CD8-positive, alpha-beta memory T cell (primary cell): ENCODE results near the gene DHX32. TPM values are rescaled to one million over a fixed set of nuclear protein-coding genes. Genes with fewer than 3 reads are reported as not detected.
"Not testable (repeated sequence)": the region's sequence is repeated elsewhere in the genome, so short reads cannot be mapped to it uniquely, and the experiment has no call there.

Experiments used
- CTCF ChIA-PET: fragments of 350-600 bp; sonication (Branson Sonifier 250); formaldehyde crosslinking; loops from one replicate; lab custom pipeline; 2021; ENCODE audit warnings: antibody characterized with exemption; lab: Charles Lee
- POLR2A ChIA-PET: fragments of 350-600 bp; sonication (Branson Sonifier 250); formaldehyde crosslinking; loops from one replicate; lab custom pipeline; 2021; ENCODE audit warnings: antibody characterized with exemption; lab: Charles Lee
- DNase-seq, 5 donors: peaks; one replicate each; pipeline versions ENCODE4 v3.0.0 to v3.0.0-alpha.2; 2020 to 2022; ENCODE audit warnings: mixed read lengths in 1 of 5
- H3K27ac ChIP-seq: one replicate; pipeline ENCODE4 v1.7.0; 2013; ENCODE audit warnings: low read depth, mild to moderate bottlenecking, low read length, moderate library complexity
- H3K27me3 ChIP-seq: 2 replicates; pipeline ENCODE4 v1.7.0; 2013; ENCODE audit warnings: low read length, mild to moderate bottlenecking; ENCODE audit not compliant: insufficient read depth, poor library complexity, severe bottlenecking
- H3K36me3 ChIP-seq: 2 replicates; pipeline ENCODE4 v1.7.0; 2013; ENCODE audit warnings: mild to moderate bottlenecking, low read length, moderate library complexity; ENCODE audit not compliant: insufficient read depth
- H3K4me1 ChIP-seq: 2 replicates; pipeline ENCODE4 v1.7.0; 2013; ENCODE audit warnings: mild to moderate bottlenecking, low read length, moderate library complexity; ENCODE audit not compliant: insufficient read depth
- H3K4me3 ChIP-seq: 2 replicates; pipeline ENCODE4 v1.7.0; 2013; ENCODE audit warnings: mild to moderate bottlenecking, low read length
- H3K9me3 ChIP-seq: 2 replicates; pipeline ENCODE4 v1.7.0; 2013; ENCODE audit warnings: mild to moderate bottlenecking, low read length
- H3K27ac Mint-ChIP-seq, 8 donors: one replicate each; pipeline ENCODE4 v1.8.0; 2020 to 2021; ENCODE audit warnings: mixed read lengths in 8 of 8, mild to moderate bottlenecking in 6 of 8, inconsistent platforms in 3 of 8, moderate library complexity in 3 of 8
- H3K27me3 Mint-ChIP-seq, 2 donors: one replicate each; pipeline ENCODE4 v1.8.0; 2020 to 2021; ENCODE audit warnings: mixed read lengths in 2 of 2, mild to moderate bottlenecking in 1 of 2, moderate library complexity in 1 of 2
- H3K36me3 Mint-ChIP-seq, 3 donors: one replicate each; pipeline ENCODE4 v1.8.0; 2020 to 2021; ENCODE audit warnings: mixed read lengths in 3 of 3, inconsistent platforms in 1 of 3, mild to moderate bottlenecking in 1 of 3
- H3K4me1 Mint-ChIP-seq, 3 donors: one replicate each; pipeline ENCODE4 v1.8.0; 2020 to 2021; ENCODE audit warnings: mixed read lengths in 3 of 3, inconsistent platforms in 1 of 3, mild to moderate bottlenecking in 1 of 3
- H3K4me3 Mint-ChIP-seq, 7 donors: one replicate each; pipeline ENCODE4 v1.8.0; 2020 to 2021; ENCODE audit warnings: mixed read lengths in 7 of 7, mild to moderate bottlenecking in 6 of 7, moderate library complexity in 4 of 7, inconsistent platforms in 2 of 7
- H3K9me3 Mint-ChIP-seq, 5 donors: one replicate each; pipeline ENCODE4 v1.8.0; 2020 to 2022; ENCODE audit warnings: mixed read lengths in 5 of 5, mild to moderate bottlenecking in 3 of 5, moderate library complexity in 2 of 5, inconsistent platforms in 1 of 5
- polyA plus RNA-seq: library from polyadenylated mRNA; unstranded; fragments of 300-500 nt; fragmentation: Illumina TruSeq; gene quantifications from one replicate; pipeline ENCODE4 v1.2.3, GENCODE V29; 2021
- total RNA-seq, 2 experiments: library from RNA; stranded (reverse); gene quantifications; one replicate each; pipeline ENCODE4 v1.2.3, GENCODE V29; 2021

Gene DHX32
- total and polyA plus RNA-seq, 3 experiments from 2014 or later, result 8.4 to 11.0 (median 10.7) TPM

DNA sequence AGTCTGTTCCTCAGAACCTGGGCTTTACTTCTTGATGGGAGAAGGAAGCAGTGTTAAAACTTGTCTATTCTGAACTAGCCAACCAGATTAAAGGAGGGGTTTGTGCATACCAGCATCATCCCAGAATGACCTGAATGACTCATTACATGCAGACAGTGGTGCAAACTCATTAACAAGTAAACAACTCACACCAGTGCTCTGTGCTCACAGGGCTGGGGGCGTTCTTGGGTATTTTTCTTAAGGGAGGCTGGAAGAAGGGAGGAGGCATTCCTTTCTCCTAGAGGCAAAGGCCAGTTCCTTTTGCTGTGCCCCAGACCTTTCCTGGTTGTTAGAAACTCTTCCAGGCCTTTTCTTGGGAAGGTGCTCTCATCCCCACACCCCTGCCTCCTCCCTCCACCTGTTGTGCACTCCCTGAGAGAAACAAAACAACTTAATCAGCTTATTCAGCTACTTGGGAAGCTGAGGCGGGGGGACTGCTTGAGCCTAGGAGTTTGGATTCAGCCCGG, 22.1 kb upstream of the DHX32 start:
- H3K36me3 Mint-ChIP-seq, H3K4me3 ChIP-seq, CTCF ChIA-PET, DNase-seq, POLR2A ChIA-PET, H3K27ac ChIP-seq, H3K4me1 Mint-ChIP-seq, H3K4me3 Mint-ChIP-seq, H3K9me3 ChIP-seq, H3K4me1 ChIP-seq, H3K36me3 ChIP-seq, H3K9me3 Mint-ChIP-seq, H3K27ac Mint-ChIP-seq, H3K27me3 ChIP-seq: not testable (repeated sequence)
- H3K27me3 Mint-ChIP-seq, result peaks cover 5 to 34% of the 10 kb centered on the region in 2 donors

DNA sequence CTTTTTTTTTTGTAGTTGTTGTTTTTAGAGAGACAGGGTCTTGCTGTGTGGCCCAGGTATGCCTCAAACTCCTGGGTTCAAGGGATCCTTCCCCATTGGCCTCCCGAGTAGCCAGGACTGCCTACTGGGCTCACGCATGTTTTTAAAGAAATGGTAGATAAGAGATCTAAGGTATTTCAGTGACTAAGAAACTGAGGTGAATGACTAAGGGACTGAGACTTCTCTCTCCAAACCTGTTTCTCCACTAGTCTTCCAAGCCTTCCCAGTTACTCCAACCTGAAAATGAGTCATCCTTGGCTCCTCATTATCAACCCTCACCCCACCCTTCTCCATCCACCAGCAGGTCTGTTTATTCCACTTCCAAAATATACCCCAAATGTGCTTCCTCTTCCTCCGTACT, 19.9 kb upstream of the DHX32 start:
- H3K27ac ChIP-seq, H3K4me1 ChIP-seq, H3K27me3 ChIP-seq, DNase-seq, H3K9me3 ChIP-seq, POLR2A ChIA-PET, H3K9me3 Mint-ChIP-seq, H3K4me3 ChIP-seq, CTCF ChIA-PET, H3K27ac Mint-ChIP-seq, H3K36me3 Mint-ChIP-seq, H3K4me1 Mint-ChIP-seq, H3K36me3 ChIP-seq: not testable (repeated sequence)
- Mint-ChIP-seq H3K27me3 (peaks cover 10 to 36% of the 10 kb centered on the region in 2 donors), H3K4me3 (peak overlapping the region in 1 of 7 donors; percentile 32)

GRCh38 chr10:125897317-125897716, 16.2 kb upstream of the DHX32 start:
- DNase-seq, H3K9me3 ChIP-seq, H3K36me3 Mint-ChIP-seq, H3K27me3 ChIP-seq, H3K4me3 ChIP-seq, H3K9me3 Mint-ChIP-seq, H3K4me1 ChIP-seq, H3K27ac ChIP-seq, H3K36me3 ChIP-seq, POLR2A ChIA-PET, CTCF ChIA-PET: not testable (repeated sequence)
- H3K4me3 Mint-ChIP-seq, result peak overlapping the region; percentile 81 to 93 (median 86)
- peak overlapping the region in 2 of 8 donors; percentile 10 to 73 for H3K27ac Mint-ChIP-seq
- H3K27me3 Mint-ChIP-seq, result peaks cover 17 to 41% of the 10 kb centered on the region in 2 donors
- H3K4me1 Mint-ChIP-seq, result peaks cover 12 to 20% (median 16%) of the 10 kb centered on the region in 3 donors

DNA sequence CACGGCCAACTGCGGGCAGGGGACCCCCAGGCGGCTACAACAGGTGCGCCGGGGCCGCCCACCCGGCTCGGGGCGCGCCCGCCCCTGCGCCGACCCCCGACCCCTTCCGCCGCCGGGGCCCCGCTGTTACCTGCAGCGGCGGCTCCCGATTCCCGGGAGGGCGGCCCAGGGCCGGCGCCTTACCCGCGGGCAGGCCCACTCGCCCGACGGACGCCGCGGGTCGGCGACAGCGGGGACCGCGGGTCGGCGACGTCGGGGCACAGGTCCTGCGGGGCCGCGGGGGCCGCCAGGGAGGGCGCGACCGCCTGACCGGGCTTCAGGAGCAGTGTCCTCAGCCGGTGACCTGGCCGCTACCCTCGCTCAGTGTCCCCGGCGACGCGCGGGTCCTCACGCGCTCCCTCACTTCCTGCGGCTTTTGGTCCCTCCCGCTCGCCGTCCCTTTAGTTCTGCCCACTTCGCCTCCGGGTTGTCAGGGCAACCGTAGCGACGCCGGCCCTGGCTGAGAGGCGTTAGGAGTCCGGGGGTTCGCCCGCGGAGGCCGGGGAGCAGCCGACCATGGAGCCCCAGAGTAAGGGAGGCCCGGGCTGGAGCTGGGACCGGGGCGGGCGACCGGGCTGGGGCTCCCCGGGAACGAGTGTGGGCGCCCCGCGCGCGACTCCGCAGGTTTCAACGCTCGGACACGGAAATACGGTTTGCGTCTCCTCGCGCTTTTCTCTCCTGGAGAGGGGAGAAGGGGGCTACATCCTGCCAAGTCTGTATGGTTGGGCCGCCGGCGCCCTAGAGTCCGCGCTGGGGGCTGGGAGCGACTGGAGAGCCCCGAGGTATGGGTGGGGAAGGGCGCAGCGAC, 15.2 kb upstream of the DHX32 start, which contains the start of gene FANK1:
Gene FANK1 (plus strand): TSS at position 477 of the 847 bp plus-strand sequence. CDS start 79 bp downstream, at position 556.
- CTCF ChIA-PET, H3K9me3 Mint-ChIP-seq, H3K36me3 ChIP-seq, H3K27ac ChIP-seq, POLR2A ChIA-PET, H3K9me3 ChIP-seq, H3K27me3 ChIP-seq, H3K4me1 ChIP-seq, H3K36me3 Mint-ChIP-seq: not testable (repeated sequence)
- Mint-ChIP-seq H3K27ac (peak within 1 kb of the TSS; percentile 68 to 86 (median 81)), H3K4me1 (peaks cover 12 to 20% (median 16%) of the 10 kb centered on the region in 3 donors), H3K4me3 (peak within 1 kb of the TSS; percentile 86 to 93 (median 91)), H3K27me3 (peaks cover 17 to 38% of the 10 kb centered on the region in 2 donors)
- DNase-seq, result peak; percentile 37 to 82 (median 70)
- peak within 1 kb of the TSS; percentile 50 for H3K4me3 ChIP-seq

- H3K4me1 Mint-ChIP-seq, result peaks cover 12 to 20% (median 16%) of the 10 kb centered on the region in 3 donors
- peak overlapping the region; percentile 86 to 93 (median 90) for H3K4me3 Mint-ChIP-seq
- POLR2A ChIA-PET, H3K36me3 ChIP-seq, H3K9me3 Mint-ChIP-seq, H3K27ac ChIP-seq, H3K27me3 ChIP-seq, H3K9me3 ChIP-seq, CTCF ChIA-PET, H3K4me1 ChIP-seq, H3K36me3 Mint-ChIP-seq: not testable (repeated sequence)
- H3K27ac Mint-ChIP-seq, result peak overlapping the region; percentile 68 to 86 (median 81)
- H3K27me3 Mint-ChIP-seq, result peaks cover 16 to 34% of the 10 kb centered on the region in 2 donors
- peak overlapping the region; percentile 44 for H3K4me3 ChIP-seq
- DNase-seq, result peak; percentile 6 to 53 (median 23)
These were observed 14.3 kb upstream of the DHX32 start for GRCh38 chr10:125895130-125896087.

- H3K4me1 ChIP-seq, H3K36me3 Mint-ChIP-seq, H3K27ac ChIP-seq, H3K4me3 ChIP-seq, CTCF ChIA-PET, H3K36me3 ChIP-seq, H3K27me3 ChIP-seq, H3K4me3 Mint-ChIP-seq, H3K27ac Mint-ChIP-seq, H3K9me3 Mint-ChIP-seq, DNase-seq, POLR2A ChIA-PET, H3K9me3 ChIP-seq: not testable (repeated sequence)
- H3K4me1 Mint-ChIP-seq, result peaks cover 12 to 20% (median 16%) of the 10 kb centered on the region in 3 donors
- peaks cover 16 to 29% of the 10 kb centered on the region in 2 donors for H3K27me3 Mint-ChIP-seq
These were observed 13.1 kb upstream of the DHX32 start for GRCh38 chr10:125894176-125894575.

DNA sequence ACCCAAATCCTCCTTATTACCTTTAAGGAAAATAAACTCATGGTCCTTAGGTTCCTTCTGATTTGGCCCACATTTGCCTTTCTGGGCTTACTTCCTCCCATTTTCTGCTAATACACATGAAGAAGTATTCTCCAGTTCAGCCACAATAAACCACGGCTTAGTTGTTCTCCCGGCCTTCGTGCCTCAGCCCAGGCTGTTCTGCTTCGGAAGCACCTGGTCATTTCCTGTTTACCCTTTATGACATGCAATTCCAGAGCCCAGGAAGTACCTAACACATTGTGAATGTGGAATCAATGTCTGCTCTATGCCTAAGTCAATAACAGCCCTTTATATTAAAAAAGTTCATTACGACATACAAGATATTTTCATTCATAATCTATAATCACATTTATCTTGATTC, 11.3 kb upstream of the DHX32 start:
- H3K27ac ChIP-seq, H3K4me3 ChIP-seq, H3K4me1 ChIP-seq, H3K36me3 ChIP-seq, H3K9me3 ChIP-seq, DNase-seq, H3K36me3 Mint-ChIP-seq, CTCF ChIA-PET, H3K4me3 Mint-ChIP-seq, H3K27ac Mint-ChIP-seq, H3K27me3 ChIP-seq, POLR2A ChIA-PET, H3K9me3 Mint-ChIP-seq: not testable (repeated sequence)
- H3K27me3 Mint-ChIP-seq, result peaks cover 10 to 23% of the 10 kb centered on the region in 2 donors
- H3K4me1 Mint-ChIP-seq, result peaks cover 12 to 20% (median 15%) of the 10 kb centered on the region in 3 donors

DNA sequence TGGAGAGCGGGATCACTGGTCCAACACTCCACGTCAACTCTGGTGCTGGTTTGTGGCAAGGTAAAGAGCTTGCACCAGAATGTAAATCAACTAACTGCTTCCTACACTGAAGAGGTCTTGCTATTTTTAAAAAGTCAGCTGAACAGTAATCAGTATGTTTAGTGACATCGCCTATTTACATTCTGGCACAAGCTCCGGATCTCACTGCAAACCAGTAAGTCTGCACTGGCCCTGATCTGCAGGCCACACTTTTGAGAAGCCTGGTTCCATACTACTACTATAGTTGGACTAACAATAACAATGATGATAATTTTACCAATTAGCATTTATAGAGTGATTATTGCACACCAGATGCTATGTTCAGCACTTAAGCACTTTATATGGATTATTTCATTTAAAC, 8.3 kb upstream of the DHX32 start:
- H3K27ac ChIP-seq, H3K4me1 ChIP-seq, H3K4me3 ChIP-seq, H3K36me3 Mint-ChIP-seq, H3K9me3 Mint-ChIP-seq, POLR2A ChIA-PET, H3K36me3 ChIP-seq, H3K4me1 Mint-ChIP-seq, CTCF ChIA-PET, H3K27me3 ChIP-seq, H3K9me3 ChIP-seq, DNase-seq, H3K27ac Mint-ChIP-seq, H3K27me3 Mint-ChIP-seq, H3K4me3 Mint-ChIP-seq: not testable (repeated sequence)
